K562 (cell line): ENCODE measurements around the gene FTL. TPM values are rescaled to one million over a fixed set of nuclear protein-coding genes. Genes with fewer than 3 reads are reported as not detected.

Experiments used
- ARID1B ChIP-seq: fragments of 450-650 bp; IDR thresholded peaks from 2 replicates; pipeline ENCODE4 v1.6.1; 2016; ENCODE audit warnings: antibody characterized with exemption, mild to moderate bottlenecking, inconsistent platforms
- CC2D1A ChIP-seq: fragments of 450-650 bp; IDR thresholded peaks from 2 replicates; pipeline ENCODE4 v1.6.1; 2017; ENCODE audit warnings: mild to moderate bottlenecking
- CREM ChIP-seq: IDR thresholded peaks from 2 replicates; pipeline ENCODE4 v1.6.1; 2014; ENCODE audit warnings: antibody characterized with exemption, low read depth
- GABPB2 ChIP-seq: fragments of 250-450 bp; sonication (Bioruptor Pico); conservative IDR thresholded peaks from 2 replicates; pipeline ENCODE4 v1.5.1; 2021; ENCODE audit warnings: mild to moderate bottlenecking
- HMG20B ChIP-seq: fragments of 250-450 bp; sonication (Bioruptor Pico); IDR thresholded peaks from 2 replicates; pipeline ENCODE4 v1.5.0; 2021; ENCODE audit warnings: mild to moderate bottlenecking
- KAT8 ChIP-seq: fragments of 450-650 bp; IDR thresholded peaks from 2 replicates; pipeline ENCODE4 v1.6.1; 2016; ENCODE audit warnings: low read depth, mild to moderate bottlenecking
- KDM5B ChIP-seq: fragments of 200-600 bp; sonication (generic); IDR thresholded peaks from 2 replicates; pipeline ENCODE4 v1.6.1; 2012; ENCODE audit warnings: low read depth, mild to moderate bottlenecking, moderate library complexity, low read length, control low read depth, inconsistent platforms; ENCODE audit not compliant: insufficient replicate concordance
- LCOR ChIP-seq: sonication (generic); formaldehyde crosslinking; IDR thresholded peaks from 2 replicates; pipeline ENCODE4 v1.8.0; 2022; ENCODE audit warnings: mild to moderate bottlenecking, missing genetic modification reagents
- MTA1 ChIP-seq: fragments of 450-650 bp; IDR thresholded peaks from 2 replicates; pipeline ENCODE4 v1.6.1; 2017; ENCODE audit warnings: borderline replicate concordance
- MXI1 ChIP-seq: IDR thresholded peaks from 2 replicates; pipeline ENCODE4 v1.6.1; 2011; ENCODE audit warnings: low read depth, mild to moderate bottlenecking, improper control_type of control experiment, low read length
- MYC ChIP-seq, 2 experiments: fragments of 250-450 bp in 1 of 2; sonication (Bioruptor Pico) in 1 of 2; IDR thresholded peaks; 2 replicates each; pipeline versions ENCODE4 v1.5.1 to v1.6.1; 2012 to 2021; ENCODE audit warnings: low read depth in 2 of 2, borderline replicate concordance in 1 of 2, improper control_type of control experiment in 1 of 2, low read length in 1 of 2, mild to moderate bottlenecking in 1 of 2, moderate library complexity in 1 of 2
- NR3C1 ChIP-seq: sonication (generic); formaldehyde crosslinking; IDR thresholded peaks from 2 replicates; pipeline ENCODE4 v1.8.1; 2022; ENCODE audit warnings: missing genetic modification reagents
- PML ChIP-seq: IDR thresholded peaks from 2 replicates; pipeline ENCODE4 v1.6.1; 2012; ENCODE audit warnings: low read length, inconsistent platforms
- POLR2AphosphoS5 ChIP-seq: IDR thresholded peaks from 2 replicates; pipeline ENCODE4 v1.6.1; 2011; ENCODE audit warnings: mild to moderate bottlenecking, low read depth, low read length, moderate library complexity; ENCODE audit not compliant: control insufficient read depth, insufficient read depth
- ZNF224 ChIP-seq: sonication (generic); formaldehyde crosslinking; IDR thresholded peaks from 2 replicates; pipeline ENCODE4 v1.8.0; 2022; ENCODE audit warnings: mild to moderate bottlenecking, missing genetic modification reagents
- ZNF431 ChIP-seq: sonication (generic); formaldehyde crosslinking; IDR thresholded peaks from 2 replicates; pipeline ENCODE4 v1.8.0; 2022; ENCODE audit warnings: mild to moderate bottlenecking, missing genetic modification reagents
- ZNF584 ChIP-seq: fragments of 200-800 bp; sonication (Bioruptor generic); IDR thresholded peaks from 2 replicates; pipeline ENCODE4 v1.6.1; 2016; ENCODE audit warnings: low read depth, mild to moderate bottlenecking, missing genetic modification characterization, missing compliant biosample characterization
- polyA plus RNA-seq, 8 experiments: library from polyadenylated mRNA; depleted of rRNA in 4 of 8; stranded (reverse) in 5 of 8; unstranded in 3 of 8; fragments of >200 nt; fragmentation: Nextera tagmentation in 2 of 8; fragmentation: Illumina TruSeq in 1 of 8; extraction: Ambion mirVana in 2 of 8; extraction: Trizol in 1 of 8; gene quantifications; 2 replicates each; pipeline versions ENCODE4 v1.2.1 to v1.2.3, GENCODE V29; 2011 to 2014; ENCODE audit warnings: inconsistent platforms in 1 of 8, missing spikeins in 1 of 8
- total RNA-seq, 7 experiments: library from RNA; depleted of rRNA in 6 of 7; stranded (reverse); fragments of >200 nt in 6 of 7; fragmentation: Illumina TruSeq in 2 of 7; extraction: Trizol in 2 of 7; gene quantifications; 2 replicates each; pipeline versions ENCODE4 v1.2.1 to v1.2.3, GENCODE V29; 2011 to 2021; ENCODE audit warnings: low replicate concordance in 1 of 7
- TF ChIP-seq, protein P1 (sequence below), 3 experiments: fragments of 200-800 bp in 1 of 3; sonication (Bioruptor generic) in 1 of 3; sonication (generic) in 1 of 3; formaldehyde crosslinking in 1 of 3; IDR thresholded peaks; 2 replicates each; pipeline versions ENCODE4 v1.6.1 to v1.8.0; 2016 to 2022; ENCODE audit warnings: mild to moderate bottlenecking in 2 of 3, missing compliant biosample characterization in 2 of 3, missing genetic modification characterization in 2 of 3, missing genetic modification reagents in 1 of 3
- TF ChIP-seq, protein P2 (sequence below): fragments of 450-650 bp; IDR thresholded peaks from one replicate; pipeline ENCODE4 v1.6.1; 2018; ENCODE audit warnings: mild to moderate bottlenecking, moderate library complexity; ENCODE audit not compliant: partially characterized antibody
- TF ChIP-seq, protein P3 (sequence below): sonication (generic); formaldehyde crosslinking; IDR thresholded peaks from 2 replicates; pipeline ENCODE4 v1.8.0; 2022; ENCODE audit warnings: missing genetic modification reagents, mild to moderate bottlenecking, moderate library complexity, borderline replicate concordance
- TF ChIP-seq, protein P4 (sequence below): fragments of 450-650 bp; IDR thresholded peaks from 2 replicates; pipeline ENCODE4 v1.6.1; 2016; ENCODE audit warnings: mild to moderate bottlenecking
- TF ChIP-seq, protein P5 (sequence below): sonication (generic); formaldehyde crosslinking; IDR thresholded peaks from 2 replicates; pipeline ENCODE4 v1.8.1; 2023; ENCODE audit warnings: mild to moderate bottlenecking, missing genetic modification reagents, moderate library complexity

The FTL gene
- total and polyA plus RNA-seq, 9 of the 15 experiments (the other 6 are each of a cell fraction or from before 2014, with no cell fraction given) = 1,231 to 27,415 (median 3,965) TPM

DNA sequence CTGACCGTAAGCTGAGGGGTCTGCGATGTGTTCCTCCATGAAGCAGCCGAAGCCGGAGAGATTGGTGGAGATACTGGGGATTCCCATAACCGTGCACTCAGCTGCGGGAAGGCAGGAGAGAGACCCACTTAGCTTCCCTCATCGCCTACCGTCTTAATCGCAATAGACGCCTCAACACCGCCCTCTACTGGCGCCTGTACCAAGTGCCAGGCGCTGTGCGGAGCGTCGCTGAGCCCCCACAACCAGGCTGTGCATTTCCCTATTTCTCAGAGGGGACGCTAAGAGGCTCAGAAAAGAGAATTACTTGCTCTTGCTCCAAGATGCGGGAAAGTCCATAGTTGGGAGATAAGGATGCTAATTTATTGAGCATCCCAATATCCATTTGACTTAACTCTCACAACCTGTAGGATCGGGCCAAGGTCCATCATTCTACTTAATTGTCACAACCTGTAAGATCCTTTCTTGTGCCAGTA is 5.8 kb downstream of the FTL start (continued):
- no peak for TF ChIP-seq KAT8
- no peak for TF ChIP-seq KDM5B
- TF ChIP-seq, protein P1, sequence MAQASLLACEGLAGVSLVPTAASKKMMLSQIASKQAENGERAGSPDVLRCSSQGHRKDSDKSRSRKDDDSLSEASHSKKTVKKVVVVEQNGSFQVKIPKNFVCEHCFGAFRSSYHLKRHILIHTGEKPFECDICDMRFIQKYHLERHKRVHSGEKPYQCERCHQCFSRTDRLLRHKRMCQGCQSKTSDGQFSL (CRISPR knock-in tag; IDR thresholded peaks at IDR 0.05) = no peak
- TF ChIP-seq, protein P1 (tag; IDR thresholded peaks at IDR 0.05) = no peak
- no peak; the same call in 1 of the 2 replicates for TF ChIP-seq MYC (IDR thresholded peaks at IDR 0.05; ENCODE audit: low read depth, low read length)
- TF ChIP-seq MYC (CRISPR knock-in tag; IDR thresholded peaks at IDR 0.05; ENCODE audit: borderline replicate concordance, low read depth) = no peak
- no peak for TF ChIP-seq NR3C1 (CRISPR knock-in tag)
- TF ChIP-seq MTA1 = no peak
- no peak for TF ChIP-seq GABPB2
- no peak for TF ChIP-seq LCOR (CRISPR knock-in tag)
- no peak for TF ChIP-seq ZNF584 (CRISPR knock-in tag)
- TF ChIP-seq, protein P2, sequence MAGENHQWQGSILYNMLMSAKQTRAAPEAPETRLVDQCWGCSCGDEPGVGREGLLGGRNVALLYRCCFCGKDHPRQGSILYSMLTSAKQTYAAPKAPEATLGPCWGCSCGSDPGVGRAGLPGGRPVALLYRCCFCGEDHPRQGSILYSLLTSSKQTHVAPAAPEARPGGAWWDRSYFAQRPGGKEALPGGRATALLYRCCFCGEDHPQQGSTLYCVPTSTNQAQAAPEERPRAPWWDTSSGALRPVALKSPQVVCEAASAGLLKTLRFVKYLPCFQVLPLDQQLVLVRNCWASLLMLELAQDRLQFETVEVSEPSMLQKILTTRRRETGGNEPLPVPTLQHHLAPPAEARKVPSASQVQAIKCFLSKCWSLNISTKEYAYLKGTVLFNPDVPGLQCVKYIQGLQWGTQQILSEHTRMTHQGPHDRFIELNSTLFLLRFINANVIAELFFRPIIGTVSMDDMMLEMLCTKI = no peak
- 0 out of 2 replicates have a peak, but pooled peaks have one; percentile 27 for TF ChIP-seq ARID1B
- no peak for TF ChIP-seq PML
- TF ChIP-seq, protein P3, sequence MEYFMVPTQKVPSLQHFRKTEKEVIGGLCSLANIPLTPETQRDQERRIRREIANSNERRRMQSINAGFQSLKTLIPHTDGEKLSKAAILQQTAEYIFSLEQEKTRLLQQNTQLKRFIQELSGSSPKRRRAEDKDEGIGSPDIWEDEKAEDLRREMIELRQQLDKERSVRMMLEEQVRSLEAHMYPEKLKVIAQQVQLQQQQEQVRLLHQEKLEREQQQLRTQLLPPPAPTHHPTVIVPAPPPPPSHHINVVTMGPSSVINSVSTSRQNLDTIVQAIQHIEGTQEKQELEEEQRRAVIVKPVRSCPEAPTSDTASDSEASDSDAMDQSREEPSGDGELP (CRISPR knock-in tag) = peak; percentile 58; the same call in 1 of the 2 replicates
- TF ChIP-seq ZNF224 (CRISPR knock-in tag) = no peak
- TF ChIP-seq, protein P4, sequence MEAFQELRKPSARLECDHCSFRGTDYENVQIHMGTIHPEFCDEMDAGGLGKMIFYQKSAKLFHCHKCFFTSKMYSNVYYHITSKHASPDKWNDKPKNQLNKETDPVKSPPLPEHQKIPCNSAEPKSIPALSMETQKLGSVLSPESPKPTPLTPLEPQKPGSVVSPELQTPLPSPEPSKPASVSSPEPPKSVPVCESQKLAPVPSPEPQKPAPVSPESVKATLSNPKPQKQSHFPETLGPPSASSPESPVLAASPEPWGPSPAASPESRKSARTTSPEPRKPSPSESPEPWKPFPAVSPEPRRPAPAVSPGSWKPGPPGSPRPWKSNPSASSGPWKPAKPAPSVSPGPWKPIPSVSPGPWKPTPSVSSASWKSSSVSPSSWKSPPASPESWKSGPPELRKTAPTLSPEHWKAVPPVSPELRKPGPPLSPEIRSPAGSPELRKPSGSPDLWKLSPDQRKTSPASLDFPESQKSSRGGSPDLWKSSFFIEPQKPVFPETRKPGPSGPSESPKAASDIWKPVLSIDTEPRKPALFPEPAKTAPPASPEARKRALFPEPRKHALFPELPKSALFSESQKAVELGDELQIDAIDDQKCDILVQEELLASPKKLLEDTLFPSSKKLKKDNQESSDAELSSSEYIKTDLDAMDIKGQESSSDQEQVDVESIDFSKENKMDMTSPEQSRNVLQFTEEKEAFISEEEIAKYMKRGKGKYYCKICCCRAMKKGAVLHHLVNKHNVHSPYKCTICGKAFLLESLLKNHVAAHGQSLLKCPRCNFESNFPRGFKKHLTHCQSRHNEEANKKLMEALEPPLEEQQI = no peak
- peak; percentile 60; the same call in 1 of the 2 replicates for TF ChIP-seq CC2D1A
- no peak for TF ChIP-seq POLR2AphosphoS5
- TF ChIP-seq CREM = peak; percentile 38; the same call in 1 of the 2 replicates
- TF ChIP-seq, protein P5, sequence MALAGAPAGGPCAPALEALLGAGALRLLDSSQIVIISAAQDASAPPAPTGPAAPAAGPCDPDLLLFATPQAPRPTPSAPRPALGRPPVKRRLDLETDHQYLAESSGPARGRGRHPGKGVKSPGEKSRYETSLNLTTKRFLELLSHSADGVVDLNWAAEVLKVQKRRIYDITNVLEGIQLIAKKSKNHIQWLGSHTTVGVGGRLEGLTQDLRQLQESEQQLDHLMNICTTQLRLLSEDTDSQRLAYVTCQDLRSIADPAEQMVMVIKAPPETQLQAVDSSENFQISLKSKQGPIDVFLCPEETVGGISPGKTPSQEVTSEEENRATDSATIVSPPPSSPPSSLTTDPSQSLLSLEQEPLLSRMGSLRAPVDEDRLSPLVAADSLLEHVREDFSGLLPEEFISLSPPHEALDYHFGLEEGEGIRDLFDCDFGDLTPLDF = peak; percentile 66; the same call in 1 of the 2 replicates
- TF ChIP-seq ZNF431 (CRISPR knock-in tag) = no peak
- no peak for TF ChIP-seq MXI1
- TF ChIP-seq HMG20B (CRISPR knock-in tag) = no peak
